Calu3 (cell line): ENCODE results near the gene C6orf52. TPM values are rescaled to one million over a fixed set of nuclear protein-coding genes. Genes with fewer than 3 reads are reported as not detected.

Experiments used
- BruUV-seq: library from RNA; stranded (reverse); fragments of 400-500 nt; replicated peaks from 2 replicates; lab custom pipeline; 2021; lab: Mats Ljungman, UMichigan
- CTCF ChIA-PET: fragments of 300-600 bp; sonication (Branson Sonifier 250); formaldehyde crosslinking; loops from one replicate; lab custom pipeline; 2022; ENCODE audit warnings: antibody characterized with exemption; lab: Charles Lee
- DNase-seq: peaks from one replicate; pipeline ENCODE4 v3.0.0; 2022
- H3K27ac Mint-ChIP-seq: one replicate; pipeline ENCODE4 v1.8.0; 2022; ENCODE audit warnings: mixed read lengths; ENCODE audit not compliant: unreplicated experiment
- H3K27me3 Mint-ChIP-seq: one replicate; pipeline ENCODE4 v1.8.0; 2022; ENCODE audit warnings: mixed read lengths; ENCODE audit not compliant: unreplicated experiment
- H3K36me3 Mint-ChIP-seq: one replicate; pipeline ENCODE4 v1.8.0; 2022; ENCODE audit warnings: mild to moderate bottlenecking, moderate library complexity, mixed read lengths; ENCODE audit not compliant: insufficient read depth, unreplicated experiment
- H3K4me1 Mint-ChIP-seq: one replicate; pipeline ENCODE4 v1.8.0; 2022; ENCODE audit warnings: mild to moderate bottlenecking, low read depth, mixed read lengths; ENCODE audit not compliant: unreplicated experiment
- H3K4me3 Mint-ChIP-seq: one replicate; pipeline ENCODE4 v1.8.0; 2022; ENCODE audit warnings: mild to moderate bottlenecking, low read depth, moderate library complexity, mixed read lengths; ENCODE audit not compliant: unreplicated experiment
- H3K9me3 Mint-ChIP-seq: one replicate; pipeline ENCODE4 v1.8.0; 2022; ENCODE audit warnings: low read depth, mixed read lengths; ENCODE audit not compliant: unreplicated experiment
- intact Hi-C: fragments of 100-400 bp; cut with micrococcal nuclease; formaldehyde crosslinking; loops from one replicate; pipeline ENCODE4 v1.10.0; 2022; ENCODE audit not compliant: unreplicated experiment
- total RNA-seq: library from RNA; stranded (reverse); gene quantifications from 2 replicates; pipeline ENCODE4 v1.2.3, GENCODE V29; 2022
- TF ChIP-seq, protein P1 (sequence below): fragments of 200-600 bp; IDR thresholded peaks from one replicate; pipeline ENCODE4 v1.8.0; 2022; ENCODE audit warnings: antibody characterized with exemption; ENCODE audit not compliant: unreplicated experiment

The C6orf52 gene
- total RNA-seq, 1 experiment from 2014 or later, result not detected

DNA sequence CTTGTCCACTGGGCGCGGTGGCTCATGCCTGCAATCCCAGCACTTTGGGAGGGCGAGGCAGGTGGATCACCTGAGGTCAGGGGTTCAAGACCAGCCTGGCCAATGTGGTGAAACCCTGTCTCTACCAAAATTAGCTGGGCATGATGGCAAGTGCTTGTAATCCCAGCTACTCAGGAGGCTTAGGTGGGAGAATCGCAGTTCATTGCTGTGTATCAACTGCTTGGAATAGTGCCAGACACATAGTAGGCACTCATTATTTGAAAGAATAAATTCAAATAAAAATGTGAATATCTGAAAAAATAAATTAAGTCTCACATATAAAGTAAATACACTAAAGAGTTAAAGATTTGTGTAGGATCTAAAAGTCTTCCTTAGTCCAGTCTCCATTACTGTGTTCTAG, 2.2 kb upstream of the C6orf52 start:
- no TSS peak for BruUV-seq
- no peak for DNase-seq
- TF ChIP-seq, protein P1, sequence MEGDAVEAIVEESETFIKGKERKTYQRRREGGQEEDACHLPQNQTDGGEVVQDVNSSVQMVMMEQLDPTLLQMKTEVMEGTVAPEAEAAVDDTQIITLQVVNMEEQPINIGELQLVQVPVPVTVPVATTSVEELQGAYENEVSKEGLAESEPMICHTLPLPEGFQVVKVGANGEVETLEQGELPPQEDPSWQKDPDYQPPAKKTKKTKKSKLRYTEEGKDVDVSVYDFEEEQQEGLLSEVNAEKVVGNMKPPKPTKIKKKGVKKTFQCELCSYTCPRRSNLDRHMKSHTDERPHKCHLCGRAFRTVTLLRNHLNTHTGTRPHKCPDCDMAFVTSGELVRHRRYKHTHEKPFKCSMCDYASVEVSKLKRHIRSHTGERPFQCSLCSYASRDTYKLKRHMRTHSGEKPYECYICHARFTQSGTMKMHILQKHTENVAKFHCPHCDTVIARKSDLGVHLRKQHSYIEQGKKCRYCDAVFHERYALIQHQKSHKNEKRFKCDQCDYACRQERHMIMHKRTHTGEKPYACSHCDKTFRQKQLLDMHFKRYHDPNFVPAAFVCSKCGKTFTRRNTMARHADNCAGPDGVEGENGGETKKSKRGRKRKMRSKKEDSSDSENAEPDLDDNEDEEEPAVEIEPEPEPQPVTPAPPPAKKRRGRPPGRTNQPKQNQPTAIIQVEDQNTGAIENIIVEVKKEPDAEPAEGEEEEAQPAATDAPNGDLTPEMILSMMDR, result no peak
- intact Hi-C loops, result loop anchor here (10.0 kb wide), 1 partner anchor 108 kb away; no protein-coding TSS in a partner anchor
- Mint-ChIP-seq H3K4me3 (no peak overlapping the region), H3K27me3 (no peaks in the 10 kb centered on the region), H3K4me1 (no peaks in the 10 kb centered on the region), H3K36me3 (peaks cover 35% of the 10 kb centered on the region), H3K27ac (no peak overlapping the region), H3K9me3 (no peaks in the 10 kb centered on the region)
- CTCF ChIA-PET, result no interaction called here

DNA sequence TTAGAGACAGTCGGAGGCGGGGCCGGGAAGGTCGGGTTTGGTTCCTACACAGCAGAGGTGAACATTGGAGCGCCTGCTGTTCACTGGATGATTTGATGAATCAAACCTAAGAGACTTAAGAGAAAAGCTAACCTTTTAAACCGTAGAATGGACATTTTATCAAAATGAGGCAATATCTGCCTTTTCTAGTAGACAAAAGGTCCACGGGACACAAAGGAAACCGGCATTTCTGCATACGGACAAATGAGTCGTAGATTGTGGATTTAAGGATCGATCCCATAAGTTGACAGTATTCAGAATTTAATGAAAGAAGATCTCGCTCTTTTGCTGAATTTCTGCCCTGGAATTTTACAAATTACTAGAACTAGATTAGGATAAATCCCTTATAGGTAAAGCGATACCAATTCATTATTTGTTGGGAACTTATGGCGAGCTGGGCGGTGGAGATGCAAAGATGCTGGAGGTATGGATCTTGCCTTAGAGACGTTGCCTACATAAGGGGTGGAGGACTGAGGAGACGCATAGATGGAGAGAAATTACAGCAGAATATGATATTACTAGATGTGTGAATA, 756 bp upstream of the C6orf52 start:
- H3K9me3 Mint-ChIP-seq, result no peaks in the 10 kb centered on the region
- H3K4me3 Mint-ChIP-seq, result peak overlapping the region; percentile 93
- CTCF ChIA-PET, result interaction anchor here (0.6 to 1.0 kb wide), 3 partner anchors 106 to 217 kb away, joined by 3 to 4 read pairs (median 3); no protein-coding TSS in a partner anchor
- H3K36me3 Mint-ChIP-seq, result peaks cover 35% of the 10 kb centered on the region
- intact Hi-C loops, result loop anchor here (2.0 to 10.0 kb wide), 2 partner anchors 110 to 184 kb away; no protein-coding TSS in a partner anchor
- H3K4me1 Mint-ChIP-seq, result no peaks in the 10 kb centered on the region
- peak overlapping the region; percentile 100 for H3K27ac Mint-ChIP-seq
- DNase-seq, result no peak
- no peaks in the 10 kb centered on the region for H3K27me3 Mint-ChIP-seq
- BruUV-seq, result TSS peak; percentile 84
- TF ChIP-seq, protein P1, result no peak

DNA sequence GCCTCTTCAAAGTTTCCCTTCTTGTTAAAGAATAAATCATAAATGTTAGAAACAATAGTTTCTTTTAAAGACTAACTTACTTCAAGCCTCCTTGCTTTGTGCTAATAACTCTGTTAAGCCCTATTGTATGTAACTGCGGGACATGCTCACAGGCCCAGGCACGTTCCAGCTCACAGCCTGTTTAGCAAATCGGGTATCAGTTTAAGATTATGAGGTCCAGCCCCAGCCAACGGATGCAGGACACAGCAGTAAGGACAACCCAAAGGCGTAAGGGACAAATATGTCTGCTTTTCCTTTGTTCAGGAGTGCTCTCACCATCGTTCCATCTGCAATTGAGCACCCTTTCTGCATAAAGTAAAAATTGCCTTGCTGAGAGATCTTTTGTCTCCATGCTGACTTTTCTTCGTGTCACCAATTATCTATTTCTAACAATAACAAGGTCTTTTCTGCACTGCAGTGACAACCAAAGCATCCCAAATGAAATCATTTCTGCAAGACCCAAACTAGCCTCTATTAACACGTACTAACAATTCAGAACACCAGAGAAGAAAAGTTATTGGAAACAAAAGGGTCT, 1.4 kb downstream of the C6orf52 start:
- TF ChIP-seq, protein P1, result no peak
- no TSS peak for BruUV-seq
- Mint-ChIP-seq H3K27me3 (no peaks in the 10 kb centered on the region), H3K4me3 (peak overlapping the region; percentile 93), H3K9me3 (no peaks in the 10 kb centered on the region), H3K27ac (no peak overlapping the region), H3K36me3 (peaks cover 30% of the 10 kb centered on the region), H3K4me1 (no peaks in the 10 kb centered on the region)
- intact Hi-C loops, result loop anchor here (10.0 kb wide), 1 partner anchor 112 kb away; no protein-coding TSS in a partner anchor
- CTCF ChIA-PET, result no interaction called here
- no peak for DNase-seq

DNA sequence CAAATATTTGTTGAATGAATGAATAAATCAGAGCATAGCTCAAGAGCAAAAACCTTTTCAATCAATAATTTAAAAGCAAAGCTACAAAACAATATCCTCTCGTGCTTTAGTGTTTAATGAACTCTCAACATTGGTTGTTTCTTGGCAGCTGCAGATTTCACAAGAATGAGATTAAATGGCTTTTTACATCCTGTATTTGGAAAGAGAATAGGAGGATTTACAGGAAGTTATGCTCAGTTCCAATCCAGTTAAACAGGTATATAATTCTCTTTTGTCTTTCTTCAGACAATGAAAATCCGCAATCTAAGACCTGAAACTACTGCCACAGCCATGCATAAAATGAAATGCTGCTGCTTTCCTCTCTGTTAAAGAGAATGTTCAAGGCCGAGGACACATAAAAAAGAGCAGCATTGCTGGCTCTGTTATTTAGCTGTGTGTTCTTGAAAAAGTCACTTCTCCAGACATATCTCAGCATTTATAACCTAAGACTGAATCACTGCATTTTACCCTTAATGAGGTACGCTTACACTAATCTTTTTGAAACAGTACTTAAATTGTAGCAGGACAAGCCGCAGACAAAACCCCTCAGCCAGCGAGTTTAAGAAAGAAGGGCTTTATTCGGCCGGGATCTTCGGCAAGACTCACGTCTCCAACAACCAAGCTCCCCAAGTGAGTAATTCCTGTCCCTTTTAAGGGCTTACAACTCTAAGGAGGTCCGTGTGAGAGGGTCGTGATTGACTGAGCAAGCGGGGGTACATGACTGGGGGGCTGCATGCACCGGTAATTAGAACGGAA, 3.6 kb downstream of the C6orf52 start:
- H3K4me3 Mint-ChIP-seq, result no peak overlapping the region
- no TSS peak for BruUV-seq
- CTCF ChIA-PET, result interaction anchor here (0.6 kb wide), 1 partner anchor 39 kb away, joined by 3 read pairs; no protein-coding TSS in a partner anchor
- H3K36me3 Mint-ChIP-seq, result peaks cover 27% of the 10 kb centered on the region
- TF ChIP-seq, protein P1, result no peak
- no peaks in the 10 kb centered on the region for H3K27me3 Mint-ChIP-seq
- DNase-seq, result no peak
- no peaks in the 10 kb centered on the region for H3K9me3 Mint-ChIP-seq
- intact Hi-C loops, result loop anchor here (10.0 kb wide), 1 partner anchor 114 kb away; no protein-coding TSS in a partner anchor
- H3K27ac Mint-ChIP-seq, result no peak overlapping the region
- H3K4me1 Mint-ChIP-seq, result no peaks in the 10 kb centered on the region
